ENCODE results near the gene NCL. TPM values are rescaled to one million over a fixed set of nuclear protein-coding genes. Genes with fewer than 3 reads are reported as not detected.

The NCL gene
- total RNA-seq, 1 donor from 2014 or later = 642 TPM

DNA sequence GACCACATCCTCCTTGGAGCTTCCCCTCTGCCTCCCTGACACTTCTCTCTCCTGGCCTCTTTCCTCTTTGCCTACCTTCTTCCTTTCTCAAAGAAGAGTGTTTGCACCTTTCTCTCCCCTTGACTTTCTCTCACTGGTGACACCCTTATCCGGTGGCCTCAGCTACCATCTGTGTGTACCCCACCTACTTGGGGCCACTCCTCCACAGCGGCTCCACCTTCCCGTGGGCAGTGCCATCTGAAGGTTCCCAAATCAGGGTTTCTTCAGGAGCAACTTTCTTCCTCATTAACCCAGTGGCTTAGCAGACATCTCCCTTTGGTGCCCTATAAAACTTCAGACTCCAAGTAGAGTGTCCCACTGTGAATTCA, 5.3 kb upstream of the NCL start:
- intact Hi-C loops (cut with micrococcal nuclease) = loop anchor here (10.0 kb wide), 1 partner anchor 1085 kb away; the partner anchor contains the start of genes EIF4E2 and TIGD1

GRCh38 chr2:231467613-231468530, 3.6 kb upstream of the NCL start:
- intact Hi-C loops (cut with micrococcal nuclease) = loop anchor here (10.0 kb wide), 1 partner anchor 1087 kb away; the partner anchor contains the start of genes EIF4E2 and TIGD1

DNA sequence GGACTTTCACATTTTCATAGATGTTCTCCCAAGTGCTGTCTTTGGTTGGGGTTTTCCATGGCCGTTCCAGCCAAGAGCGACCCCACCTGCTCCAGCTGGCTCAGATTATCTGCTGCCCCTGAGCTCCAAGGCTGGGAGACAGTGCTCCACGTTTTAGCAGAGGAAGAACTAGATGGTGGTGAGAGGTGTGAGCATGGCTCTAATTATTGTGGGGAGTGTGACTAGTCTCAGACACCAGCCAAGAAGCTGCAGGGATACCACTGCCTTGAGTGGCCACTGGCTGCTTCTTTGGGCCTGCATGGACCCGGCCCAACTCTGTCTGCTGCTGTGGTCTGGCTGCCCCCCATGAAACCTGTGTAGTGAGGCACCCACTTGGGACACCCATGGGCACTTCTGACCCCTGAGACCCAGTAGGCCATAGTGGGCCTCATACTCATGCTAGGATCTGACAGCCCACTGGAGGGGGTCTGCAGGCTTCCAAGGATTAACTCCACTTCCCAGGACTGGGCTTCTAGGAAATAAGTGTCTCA, 2.8 kb upstream of the NCL start:
- intact Hi-C loops (cut with micrococcal nuclease) = loop anchor here (10.0 kb wide), 1 partner anchor 1088 kb away; the partner anchor contains the start of genes EIF4E2 and TIGD1

GRCh38 chr2:231464576-231465540, 574 bp upstream of the NCL start:
- intact Hi-C loops (cut with micrococcal nuclease) = loop anchor here (1.0 to 10.0 kb wide), 11 partner anchors 13 to 1542 kb away; partner anchors contain the start of genes CAB39, EIF4E2, FBXO36 and PDE6D

- intact Hi-C loops (cut with micrococcal nuclease) = loop anchor here (5.0 to 10.0 kb wide), 2 partner anchors 751 to 1092 kb away; partner anchors contain the start of genes CAB39, EIF4E2 and TIGD1
These were observed 1.4 kb downstream of the NCL start for GRCh38 chr2:231462729-231463465.

DNA sequence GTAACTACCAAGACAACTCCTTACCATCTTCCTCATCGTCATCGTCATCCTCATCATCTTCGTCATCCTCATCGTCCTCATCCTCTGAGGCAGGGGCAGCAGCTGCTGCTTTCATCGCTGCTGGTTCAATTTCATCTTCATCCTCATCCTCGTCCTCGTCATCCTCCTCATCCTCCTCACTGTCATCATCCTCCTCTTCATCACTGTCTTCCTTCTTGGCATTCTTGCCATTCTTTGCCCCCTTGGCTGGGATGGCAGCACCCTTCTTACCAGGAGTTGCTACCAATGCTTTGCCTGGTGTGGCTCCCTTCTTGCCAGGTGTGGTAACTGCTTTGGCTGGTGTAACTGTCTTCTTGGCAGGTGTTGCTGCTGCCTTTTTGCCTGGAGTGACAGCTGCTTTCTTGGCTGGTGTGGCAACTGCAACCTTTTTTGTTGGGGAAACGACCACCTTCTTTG, 2.7 kb downstream of the NCL start:
- intact Hi-C loops (cut with micrococcal nuclease) = loop anchor here (5.0 to 10.0 kb wide), 2 partner anchors 749 to 1093 kb away; partner anchors contain the start of genes CAB39, EIF4E2 and TIGD1

DNA sequence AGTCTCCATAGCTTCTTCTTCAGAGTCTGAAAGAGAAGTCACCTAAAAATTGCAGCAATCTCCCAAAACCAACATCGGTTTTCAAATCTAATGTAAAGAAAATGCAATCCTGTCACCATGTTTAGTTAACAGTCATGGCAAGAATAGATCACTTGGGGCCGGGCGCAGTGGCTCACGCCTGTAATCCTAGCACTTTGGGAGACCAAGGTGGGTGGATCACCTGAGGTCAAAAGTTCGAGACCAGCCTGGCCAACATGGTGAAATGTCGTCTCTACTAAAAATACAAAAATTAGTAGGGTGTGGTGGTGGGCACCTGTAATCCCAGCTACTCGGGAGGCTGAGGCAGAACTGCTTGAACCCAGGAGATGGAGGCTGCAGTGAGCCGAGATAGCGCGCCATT, 3.4 kb downstream of the NCL start:
- intact Hi-C loops (cut with micrococcal nuclease) = loop anchor here (5.0 to 10.0 kb wide), 2 partner anchors 749 to 1094 kb away; partner anchors contain the start of genes CAB39, EIF4E2 and TIGD1

DNA sequence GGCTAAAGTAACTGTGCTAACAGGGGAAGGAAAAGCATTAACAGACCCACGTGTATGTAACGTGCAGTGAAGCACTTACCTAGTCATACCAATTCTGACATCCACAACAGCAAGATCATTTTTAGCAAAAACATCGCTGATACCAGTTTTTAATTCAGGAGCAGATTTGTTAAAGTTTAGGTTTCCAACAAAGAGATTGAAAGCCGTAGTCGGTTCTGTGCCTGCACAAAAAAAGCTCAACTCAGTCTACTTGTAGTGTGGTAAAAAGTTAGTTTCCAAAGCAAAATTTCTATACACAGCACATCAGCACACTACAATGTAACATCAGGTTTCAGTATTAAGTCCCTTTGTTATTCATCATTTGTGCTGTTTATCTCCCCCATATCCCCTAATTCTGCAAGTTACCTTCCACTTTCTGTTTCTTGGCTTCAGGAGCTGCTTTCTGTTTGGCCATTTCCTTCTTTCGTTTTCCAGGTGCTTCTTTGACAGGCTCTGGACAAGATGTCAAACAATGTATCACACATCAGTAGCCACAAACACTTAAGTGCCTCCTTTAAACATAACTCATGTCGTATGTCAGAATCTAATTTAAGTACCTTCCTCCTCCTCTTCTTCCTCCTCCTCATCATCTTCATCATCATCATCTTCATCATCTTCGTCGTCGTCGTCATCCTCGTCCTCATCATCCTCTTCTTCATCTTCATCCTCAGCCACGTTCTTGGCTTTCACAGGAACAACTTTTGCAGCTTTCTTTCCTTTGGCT, 4.0 kb downstream of the NCL start:
- intact Hi-C loops (cut with micrococcal nuclease) = loop anchor here (5.0 to 10.0 kb wide), 2 partner anchors 748 to 1095 kb away; partner anchors contain the start of genes CAB39, EIF4E2 and TIGD1

DNA sequence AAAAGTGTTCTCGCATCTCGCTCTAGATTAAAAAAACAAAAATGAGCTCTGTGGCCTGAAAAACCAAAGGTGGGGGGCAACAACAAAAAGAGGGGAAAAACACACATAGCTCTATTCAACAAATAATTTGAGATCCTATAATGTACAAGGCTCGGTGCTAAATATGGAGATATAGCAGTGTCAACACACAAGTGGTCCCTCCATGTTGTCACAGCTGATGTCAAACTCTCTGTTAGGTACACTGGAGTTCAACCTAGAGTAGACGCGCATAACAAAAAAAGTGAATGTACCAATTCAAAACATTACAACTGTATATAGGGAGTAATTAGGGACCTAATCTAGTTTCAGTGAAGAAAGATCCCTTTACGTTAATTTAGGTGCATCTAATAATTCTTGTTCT, 5.9 kb downstream of the NCL start:
- intact Hi-C loops (cut with micrococcal nuclease) = no loop called here

DNA sequence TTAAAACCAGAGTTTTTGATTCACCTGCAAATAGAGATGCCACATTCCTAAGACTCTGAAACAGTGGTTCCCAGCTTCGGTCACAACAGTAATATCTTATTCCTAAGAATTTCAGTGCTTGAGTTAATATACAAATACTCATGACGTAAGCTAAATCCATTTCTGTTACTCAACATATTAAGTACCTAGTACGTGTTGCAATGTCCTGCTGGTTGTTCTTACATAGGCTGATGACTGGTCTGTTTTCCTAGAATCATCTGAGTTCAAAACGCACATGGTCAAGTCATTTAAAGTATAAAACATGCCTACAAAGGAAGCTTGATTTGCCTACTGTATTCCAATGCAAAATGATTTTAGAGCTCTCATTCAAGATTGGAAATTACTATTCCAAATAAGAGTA, 7.2 kb downstream of the NCL start:
- intact Hi-C loops (cut with micrococcal nuclease) = no loop called here

- intact Hi-C loops (cut with micrococcal nuclease) = no loop called here
These were observed 7.8 kb downstream of the NCL start for GRCh38 chr2:231456295-231457004.

DNA sequence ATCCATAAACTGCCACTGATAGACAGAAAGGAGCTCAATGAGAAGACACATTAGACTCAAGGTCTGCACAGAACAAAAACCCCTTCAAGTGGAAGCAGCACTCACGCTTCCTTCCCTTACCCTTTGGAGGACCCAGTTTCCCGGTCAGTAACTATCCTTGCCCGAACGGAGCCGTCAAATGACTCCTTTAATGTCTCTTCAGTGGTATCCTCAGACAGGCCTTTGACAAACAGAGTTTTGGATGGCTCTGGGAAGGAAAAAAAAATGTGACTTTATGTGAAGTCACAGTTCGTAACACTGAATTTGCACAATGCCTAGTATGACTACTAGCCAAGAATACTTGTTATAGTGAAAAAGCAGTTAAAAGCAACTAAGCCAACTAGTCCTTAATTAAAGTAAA, 8.4 kb downstream of the NCL start:
- intact Hi-C loops (cut with micrococcal nuclease) = no loop called here

- intact Hi-C loops (cut with micrococcal nuclease) = no loop called here
These were observed 9.1 kb downstream of the NCL start for GRCh38 chr2:231455222-231455621.

- intact Hi-C loops (cut with micrococcal nuclease) = no loop called here
These were observed 9.9 kb downstream of the NCL start for GRCh38 chr2:231454361-231454791.

DNA sequence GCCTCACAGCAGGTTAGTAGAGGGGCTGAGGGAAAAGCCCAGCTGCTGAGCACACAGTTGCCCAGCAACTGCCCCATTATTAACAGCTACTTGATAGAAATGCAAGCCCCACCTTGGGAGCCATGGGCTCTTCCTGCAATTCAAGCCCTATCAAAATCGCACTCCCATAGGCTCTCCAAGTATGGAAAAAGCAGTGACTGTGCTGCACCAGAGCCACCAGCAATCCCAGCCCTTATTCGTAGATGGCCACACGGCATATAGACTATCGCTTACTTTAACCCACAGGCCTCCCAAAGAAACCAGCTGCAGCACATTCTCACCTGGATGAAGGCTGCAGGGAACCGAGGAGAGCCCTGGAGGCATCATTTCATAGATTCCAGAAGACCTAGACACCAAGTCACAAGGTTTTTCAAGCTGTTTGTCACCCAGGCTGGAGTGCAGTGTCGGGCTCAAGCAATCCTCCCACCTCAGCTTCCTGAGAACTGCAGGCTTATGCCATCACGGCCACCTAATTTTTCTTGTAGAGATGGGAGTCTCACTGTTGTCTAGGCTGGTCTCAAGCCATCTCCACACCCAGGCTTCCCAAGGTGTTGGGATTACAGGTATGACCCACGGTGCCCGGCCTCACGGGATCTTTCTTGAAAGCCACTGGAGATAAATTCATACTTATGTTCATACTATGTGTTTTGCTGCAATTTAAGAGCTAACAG, 11.3 kb downstream of the NCL start:
- intact Hi-C loops (cut with micrococcal nuclease) = loop anchor here (1.0 kb wide), 5 partner anchors 11 to 349 kb away; partner anchors contain the start of genes ARMC9 and NCL

- intact Hi-C loops (cut with micrococcal nuclease) = no loop called here
These were observed 13.7 kb downstream of the NCL start for GRCh38 chr2:231450548-231450989.

- intact Hi-C loops (cut with micrococcal nuclease) = no loop called here
These were observed 14.7 kb downstream of the NCL start for GRCh38 chr2:231449503-231450054.

DNA sequence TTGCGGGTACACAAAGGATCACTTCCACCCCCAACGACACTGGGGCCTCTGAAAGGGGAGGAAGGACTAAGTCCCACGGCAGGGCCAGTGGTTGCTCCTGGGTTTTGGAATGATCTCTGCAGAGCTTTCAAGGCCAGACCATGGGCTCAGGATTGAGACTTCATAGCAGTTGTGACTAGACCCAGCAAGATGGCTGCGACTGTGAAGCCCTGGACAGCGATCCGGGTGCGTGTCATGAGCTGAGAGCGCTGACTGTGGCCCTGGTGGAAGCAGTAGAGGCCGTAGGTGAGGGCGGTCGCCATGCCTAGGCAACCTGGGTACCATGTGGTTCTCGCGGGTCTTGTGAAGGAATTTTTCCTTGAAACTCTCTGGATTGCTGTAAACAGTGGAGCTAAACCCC, 27.3 kb downstream of the NCL start:
- intact Hi-C loops (cut with micrococcal nuclease) = no loop called here

Data from T-helper 1 cell treated with Interleukin-12 subunit alpha and Interleukin-12 subunit beta and Interleukin-4 antibody, amounts not matched to agents 30 ng/mL and 1 ng/mL, for 36 hours (primary cell).